HL-60 (cell line): Measurements from ENCODE around the gene SAMD3.

Experiments used
- CTCF ChIP-seq: IDR thresholded peaks from one replicate; pipeline ENCODE4 v1.5.1; 2011; ENCODE audit warnings: low read length, control low read depth, inconsistent platforms; ENCODE audit not compliant: insufficient read depth
- GABPA ChIP-seq: IDR thresholded peaks from 2 replicates; pipeline ENCODE4 v1.6.1; 2012; ENCODE audit warnings: low read depth
- POLR2AphosphoS5 ChIP-seq: IDR thresholded peaks from 2 replicates; pipeline ENCODE4 v1.6.1; 2012; ENCODE audit warnings: low read depth
- REST ChIP-seq: IDR thresholded peaks from 2 replicates; pipeline ENCODE4 v1.6.1; 2012; ENCODE audit warnings: low read depth; ENCODE audit not compliant: insufficient replicate concordance
- SPI1 ChIP-seq: IDR thresholded peaks from 2 replicates; pipeline ENCODE4 v1.6.1; 2012; ENCODE audit warnings: low read depth, mild to moderate bottlenecking, borderline replicate concordance

- TF ChIP-seq REST (no peak), CTCF (no peak), POLR2AphosphoS5 (no peak), SPI1 (no peak), GABPA (no peak)
These were observed 109.5 kb downstream of the SAMD3 start for GRCh38 chr6:130113201-130113710.
